Uterus (tissue), 4 donors: ENCODE data around the gene E2F4. TPM values are rescaled to one million over a fixed set of nuclear protein-coding genes. Genes with fewer than 3 reads are reported as not detected.

Source experiments
- DNase-seq, 2 donors: peaks; one replicate each; pipeline ENCODE4 v3.0.0-alpha.2; 2019 to 2020
- H3K27ac ChIP-seq, 2 donors: fragments of 200-600 bp; sonication (generic); 1 replicate in 1 of 2; 2 replicates in 1 of 2; pipeline ENCODE4 v1.5.1; 2016 to 2018
- H3K27me3 ChIP-seq, 2 donors: fragments of 200-600 bp; sonication (generic); one replicate each; pipeline ENCODE4 v1.5.1; 2018 to 2019; ENCODE audit warnings: control low read depth in 1 of 2
- H3K36me3 ChIP-seq, 2 donors: fragments of 200-600 bp; sonication (generic); one replicate each; pipeline ENCODE4 v1.5.1; 2019; ENCODE audit warnings: control low read depth in 1 of 2
- H3K4me1 ChIP-seq, 2 donors: fragments of 200-600 bp; sonication (generic); one replicate each; pipeline ENCODE4 v1.5.1; 2018 to 2019; ENCODE audit warnings: control low read depth in 1 of 2
- H3K4me3 ChIP-seq, 2 donors: fragments of 200-600 bp; sonication (generic); 1 replicate in 1 of 2; 2 replicates in 1 of 2; pipeline ENCODE4 v1.5.1; 2018 to 2019; ENCODE audit warnings: mild to moderate bottlenecking in 1 of 2
- H3K9me3 ChIP-seq, 2 donors: fragments of 200-600 bp; sonication (generic); one replicate each; pipeline ENCODE4 v1.5.1; 2019; ENCODE audit warnings: control low read depth in 1 of 2
- CTCF ChIP-seq, 4 experiments: fragments of 200-600 bp in 2 of 4; fragments of 450-650 bp in 2 of 4; sonication (generic) in 2 of 4; IDR thresholded peaks; one replicate each; pipeline ENCODE4 v1.5.1; 2016 to 2019; ENCODE audit warnings: antibody characterized with exemption in 4 of 4, mild to moderate bottlenecking in 2 of 4, moderate library complexity in 1 of 4
- POLR2A ChIP-seq, 2 donors: fragments of 450-650 bp; IDR thresholded peaks; one replicate each; pipeline ENCODE4 v1.6.1; 2016; ENCODE audit warnings: antibody characterized with exemption in 2 of 2, mild to moderate bottlenecking in 1 of 2, moderate library complexity in 1 of 2
- intact Hi-C: fragments of 100-400 bp; cut with DNase I; formaldehyde crosslinking; loops from one replicate; pipeline ENCODE4 v1.15.1; 2023; ENCODE audit warnings: low total_unique reads
- total RNA-seq, 4 donors: library from RNA; depleted of rRNA in 3 of 4; stranded (reverse); fragments of >200 nt in 3 of 4; gene quantifications; one replicate each; pipeline versions ENCODE4 v1.1.0 to v1.2.4, GENCODE V29; 2014 to 2023
- donor health status: DM: yes; HTN: yes; CAD: no.

Gene E2F4
- total RNA-seq, 4 donors from 2014 or later, result 49.2 to 294 (median 77.1) TPM

- intact Hi-C loops, result no loop called here
- peak overlapping the region; percentile 80 to 81 for H3K27ac ChIP-seq
- TF ChIP-seq CTCF (IDR thresholded peaks at IDR 0.05), result no peak
- no peak for TF ChIP-seq POLR2A (IDR thresholded peaks at IDR 0.05)
- H3K9me3 ChIP-seq, result no peaks in the 10 kb centered on the region
- H3K36me3 ChIP-seq, result no peaks in the 10 kb centered on the region
- no peaks in the 10 kb centered on the region for H3K27me3 ChIP-seq
- H3K4me3 ChIP-seq, result no peak overlapping the region
- peaks cover 0 to 21% of the 10 kb centered on the region in 2 donors for H3K4me1 ChIP-seq
- peak; percentile 48 to 66 for DNase-seq
These were observed 52.6 kb downstream of the E2F4 start for GRCh38 chr16:67244387-67245185.

GRCh38 chr16:67245186-67245585 is 53.2 kb downstream of the E2F4 start:
- intact Hi-C loops, result no loop called here
- no peak for DNase-seq
- Histone ChIP-seq H3K4me1 (peaks cover 0 to 21% of the 10 kb centered on the region in 2 donors), H3K27ac (peak overlapping the region; percentile 80 to 81), H3K36me3 (no peaks in the 10 kb centered on the region), H3K4me3 (no peak overlapping the region), H3K27me3 (peaks cover 0 to 1% of the 10 kb centered on the region in 2 donors), H3K9me3 (no peaks in the 10 kb centered on the region)
- no peak for TF ChIP-seq CTCF (IDR thresholded peaks at IDR 0.05)

GRCh38 chr16:67245674-67246080 is 53.7 kb downstream of the E2F4 start:
- peaks cover 0 to 18% of the 10 kb centered on the region in 2 donors for H3K4me1 ChIP-seq
- TF ChIP-seq CTCF (IDR thresholded peaks at IDR 0.05) (no peak), POLR2A (IDR thresholded peaks at IDR 0.05) (no peak)
- peak overlapping the region; percentile 62 to 66 for H3K4me3 ChIP-seq
- no peaks in the 10 kb centered on the region for H3K36me3 ChIP-seq
- no peaks in the 10 kb centered on the region for H3K9me3 ChIP-seq
- H3K27me3 ChIP-seq, result peaks cover 0 to 3% of the 10 kb centered on the region in 2 donors
- no peak for DNase-seq
- intact Hi-C loops, result no loop called here
- peak overlapping the region; percentile 80 to 81 for H3K27ac ChIP-seq

- peak in 1 of 2 donors; percentile 18 for TF ChIP-seq POLR2A (IDR thresholded peaks at IDR 0.05)
- peak in 2 of 4 experiments; percentile 21 to 46 for TF ChIP-seq CTCF (IDR thresholded peaks at IDR 0.05)
- peak overlapping the region; percentile 62 to 66 for H3K4me3 ChIP-seq
- intact Hi-C loops, result no loop called here
These were observed 54.3 kb downstream of the E2F4 start for GRCh38 chr16:67246081-67246755.

GRCh38 chr16:67246756-67247191 is 54.8 kb downstream of the E2F4 start:
- peak overlapping the region; percentile 80 to 81 for H3K27ac ChIP-seq
- DNase-seq, result peak; percentile 54 to 70
- no peak for TF ChIP-seq CTCF (IDR thresholded peaks at IDR 0.05)
- TF ChIP-seq POLR2A (IDR thresholded peaks at IDR 0.05), result no peak
- no peaks in the 10 kb centered on the region for H3K9me3 ChIP-seq
- H3K27me3 ChIP-seq, result peaks cover 0 to 3% of the 10 kb centered on the region in 2 donors
- intact Hi-C loops, result no loop called here
- H3K4me3 ChIP-seq, result peak overlapping the region; percentile 62 to 66
- peaks cover 0 to 15% of the 10 kb centered on the region in 2 donors for H3K4me1 ChIP-seq
- H3K36me3 ChIP-seq, result no peaks in the 10 kb centered on the region

More at GRCh38 chr16:67246081-67246755, 54.3 kb downstream of the E2F4 start:
- Histone ChIP-seq H3K27ac (peak overlapping the region; percentile 80 to 81), H3K36me3 (no peaks in the 10 kb centered on the region), H3K9me3 (no peaks in the 10 kb centered on the region), H3K27me3 (peaks cover 0 to 3% of the 10 kb centered on the region in 2 donors), H3K4me1 (peaks cover 0 to 15% of the 10 kb centered on the region in 2 donors)
- peak; percentile 71 to 77 for DNase-seq
